Loucy (cell line): ENCODE results near the gene CCDC167.

Experiments
- EZH2phosphoT487 ChIP-seq: fragments of 200-600 bp; IDR thresholded peaks from 2 replicates; pipeline ENCODE4 v1.6.1; 2018; ENCODE audit warnings: antibody characterized with exemption, mild to moderate bottlenecking, moderate library complexity, borderline replicate concordance
- TF ChIP-seq, protein P1 (sequence below): fragments of 200-600 bp; sonication (generic); conservative IDR thresholded peaks from 2 replicates; pipeline ENCODE4 v1.5.1; 2014; ENCODE audit warnings: mild to moderate bottlenecking, antibody characterized with exemption, low read length

DNA sequence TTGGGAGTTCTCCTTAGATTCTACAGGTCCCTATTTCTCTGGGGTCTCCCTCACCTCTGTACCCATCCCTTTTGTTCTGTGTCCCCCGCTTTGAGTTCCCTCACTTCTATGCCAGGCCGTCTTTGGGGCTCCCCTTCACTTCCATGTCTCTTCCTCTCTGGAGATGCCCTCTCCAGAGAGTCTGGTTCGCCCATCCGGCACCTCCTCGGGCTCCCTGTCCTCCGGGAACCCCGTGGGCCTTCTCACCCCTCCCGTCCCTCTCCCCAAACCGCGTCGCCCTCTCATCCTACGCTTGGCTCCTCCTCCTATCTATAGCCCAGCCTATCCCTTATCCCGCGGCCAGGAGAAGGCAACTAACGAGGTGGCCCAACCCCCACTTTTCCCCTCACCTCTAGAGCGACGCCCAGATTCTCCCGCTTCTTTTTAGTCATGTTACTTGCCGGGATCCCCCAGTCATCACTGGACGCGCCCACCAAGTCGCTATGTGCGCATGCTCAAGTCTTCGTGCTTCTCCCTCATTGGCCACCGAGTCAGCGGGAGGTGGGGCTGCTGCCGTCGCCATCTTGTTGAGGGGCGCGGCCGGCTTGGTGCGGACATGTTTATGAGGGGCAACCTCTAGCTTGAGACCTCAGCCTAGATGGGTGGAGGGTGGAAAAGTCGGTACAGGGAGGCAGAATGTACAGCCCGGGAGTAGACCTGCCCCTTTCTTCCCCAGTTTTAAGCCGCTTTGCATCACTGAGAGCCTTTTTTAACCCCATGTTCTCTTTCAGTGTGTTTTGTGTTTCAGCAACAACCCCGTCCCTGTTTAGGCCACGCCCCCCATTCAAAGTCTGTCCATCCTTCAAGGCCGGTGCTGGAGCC lies at the start of gene CCDC167:
- TF ChIP-seq, protein P1, sequence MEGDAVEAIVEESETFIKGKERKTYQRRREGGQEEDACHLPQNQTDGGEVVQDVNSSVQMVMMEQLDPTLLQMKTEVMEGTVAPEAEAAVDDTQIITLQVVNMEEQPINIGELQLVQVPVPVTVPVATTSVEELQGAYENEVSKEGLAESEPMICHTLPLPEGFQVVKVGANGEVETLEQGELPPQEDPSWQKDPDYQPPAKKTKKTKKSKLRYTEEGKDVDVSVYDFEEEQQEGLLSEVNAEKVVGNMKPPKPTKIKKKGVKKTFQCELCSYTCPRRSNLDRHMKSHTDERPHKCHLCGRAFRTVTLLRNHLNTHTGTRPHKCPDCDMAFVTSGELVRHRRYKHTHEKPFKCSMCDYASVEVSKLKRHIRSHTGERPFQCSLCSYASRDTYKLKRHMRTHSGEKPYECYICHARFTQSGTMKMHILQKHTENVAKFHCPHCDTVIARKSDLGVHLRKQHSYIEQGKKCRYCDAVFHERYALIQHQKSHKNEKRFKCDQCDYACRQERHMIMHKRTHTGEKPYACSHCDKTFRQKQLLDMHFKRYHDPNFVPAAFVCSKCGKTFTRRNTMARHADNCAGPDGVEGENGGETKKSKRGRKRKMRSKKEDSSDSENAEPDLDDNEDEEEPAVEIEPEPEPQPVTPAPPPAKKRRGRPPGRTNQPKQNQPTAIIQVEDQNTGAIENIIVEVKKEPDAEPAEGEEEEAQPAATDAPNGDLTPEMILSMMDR, result no peak
- TF ChIP-seq EZH2phosphoT487, result no peak
